ENCODE data around the gene ADORA3. TPM values are rescaled to one million over a fixed set of nuclear protein-coding genes. Genes with fewer than 3 reads are reported as not detected.
A peak's percentile ranks its signal among the peaks of the same experiment; 100 is the strongest.

The ADORA3 gene
- total RNA-seq, 1 experiment from 2014 or later = not detected

GRCh38 chr1:111515291-111516004, 12.0 kb upstream of the ADORA3 start:
- no peak overlapping the region for H3K4me3 ChIP-seq
- no peak overlapping the region for H3K27ac ChIP-seq
- no peaks in the 10 kb centered on the region for H3K4me1 ChIP-seq
- DNase-seq = no peak
- H3K36me3 ChIP-seq = no peaks in the 10 kb centered on the region
- H3K27me3 ChIP-seq = peaks cover 5% of the 10 kb centered on the region; the same call in 1 of the 2 replicates
- no peaks in the 10 kb centered on the region for H3K9me3 ChIP-seq (replicated peaks)

- H3K4me3 ChIP-seq = no peak overlapping the region
- no peaks in the 10 kb centered on the region; the same call in 1 of the 2 replicates for H3K4me1 ChIP-seq
- no peak for DNase-seq
These were observed 10.1 kb upstream of the ADORA3 start for GRCh38 chr1:111513410-111514020.

GRCh38 chr1:111512931-111513330, 9.5 kb upstream of the ADORA3 start:
- Histone ChIP-seq H3K27ac (no peak overlapping the region), H3K9me3 (replicated peaks) (no peaks in the 10 kb centered on the region), H3K4me1 (no peaks in the 10 kb centered on the region; the same call in 1 of the 2 replicates), H3K36me3 (no peaks in the 10 kb centered on the region), H3K4me3 (no peak overlapping the region), H3K27me3 (no peaks in the 10 kb centered on the region)
- DNase-seq = no peak

More at GRCh38 chr1:111513410-111514020, 10.1 kb upstream of the ADORA3 start:
- Histone ChIP-seq H3K27ac (no peak overlapping the region), H3K36me3 (no peaks in the 10 kb centered on the region), H3K27me3 (peaks cover 5% of the 10 kb centered on the region; the same call in 1 of the 2 replicates), H3K9me3 (replicated peaks) (no peaks in the 10 kb centered on the region)

GRCh38 chr1:111512132-111512889, 8.9 kb upstream of the ADORA3 start:
- Histone ChIP-seq H3K9me3 (replicated peaks) (no peaks in the 10 kb centered on the region), H3K27ac (no peak overlapping the region), H3K36me3 (no peaks in the 10 kb centered on the region), H3K27me3 (no peaks in the 10 kb centered on the region), H3K4me3 (no peak overlapping the region), H3K4me1 (peaks cover under 1% of the 10 kb centered on the region; the same call in 1 of the 2 replicates)
- no peak for DNase-seq

- DNase-seq = no peak
- H3K4me1 ChIP-seq = peaks cover 3% of the 10 kb centered on the region; the same call in 1 of the 2 replicates
- H3K27ac ChIP-seq = no peak overlapping the region
- no peaks in the 10 kb centered on the region for H3K27me3 ChIP-seq
- no peaks in the 10 kb centered on the region for H3K9me3 ChIP-seq (replicated peaks)
- H3K4me3 ChIP-seq = no peak overlapping the region
- H3K36me3 ChIP-seq = no peaks in the 10 kb centered on the region
These were observed 7.9 kb upstream of the ADORA3 start for GRCh38 chr1:111511370-111511769.

- Histone ChIP-seq H3K27me3 (no peaks in the 10 kb centered on the region), H3K9me3 (replicated peaks) (no peaks in the 10 kb centered on the region), H3K4me1 (peaks cover 3% of the 10 kb centered on the region; the same call in 1 of the 2 replicates), H3K4me3 (no peak overlapping the region), H3K36me3 (no peaks in the 10 kb centered on the region), H3K27ac (no peak overlapping the region)
- no peak for DNase-seq
These were observed 6.6 kb upstream of the ADORA3 start for GRCh38 chr1:111509997-111510375.

GRCh38 chr1:111507411-111508201, 4.2 kb upstream of the ADORA3 start:
- H3K4me3 ChIP-seq = peak overlapping the region; percentile 56
- peak; percentile 88 to 90 for DNase-seq

GRCh38 chr1:111506561-111506960, 3.1 kb upstream of the ADORA3 start:
- Histone ChIP-seq H3K9me3 (replicated peaks) (no peaks in the 10 kb centered on the region), H3K4me1 (peaks cover 3% of the 10 kb centered on the region; the same call in 1 of the 2 replicates), H3K27me3 (peaks cover 1% of the 10 kb centered on the region; the same call in 1 of the 2 replicates), H3K27ac (no peak overlapping the region), H3K36me3 (no peaks in the 10 kb centered on the region), H3K4me3 (no peak overlapping the region)
- no peak for DNase-seq

More at GRCh38 chr1:111507411-111508201, 4.2 kb upstream of the ADORA3 start:
- peaks cover 3% of the 10 kb centered on the region; the same call in 1 of the 2 replicates for H3K4me1 ChIP-seq
- no peaks in the 10 kb centered on the region for H3K36me3 ChIP-seq
- H3K27me3 ChIP-seq = no peaks in the 10 kb centered on the region
- H3K27ac ChIP-seq = peak overlapping the region; percentile 81
- no peaks in the 10 kb centered on the region for H3K9me3 ChIP-seq (replicated peaks)

GRCh38 chr1:111505641-111506119, 2.2 kb upstream of the ADORA3 start:
- Histone ChIP-seq H3K9me3 (replicated peaks) (no peaks in the 10 kb centered on the region), H3K27me3 (peaks cover 3% of the 10 kb centered on the region; the same call in 1 of the 2 replicates), H3K4me3 (no peak overlapping the region), H3K4me1 (peaks cover 3% of the 10 kb centered on the region; the same call in 1 of the 2 replicates), H3K36me3 (no peaks in the 10 kb centered on the region), H3K27ac (no peak overlapping the region)
- DNase-seq = no peak

- Histone ChIP-seq H3K4me3 (no peak overlapping the region), H3K9me3 (replicated peaks) (no peaks in the 10 kb centered on the region), H3K4me1 (peaks cover 3% of the 10 kb centered on the region; the same call in 1 of the 2 replicates), H3K27ac (no peak overlapping the region), H3K27me3 (peaks cover 3% of the 10 kb centered on the region; the same call in 1 of the 2 replicates), H3K36me3 (no peaks in the 10 kb centered on the region)
- DNase-seq = no peak
These were observed 664 bp upstream of the ADORA3 start for GRCh38 chr1:111504097-111504496.

- no peaks in the 10 kb centered on the region for H3K9me3 ChIP-seq (replicated peaks)
- peaks cover 3% of the 10 kb centered on the region; the same call in 1 of the 2 replicates for H3K27me3 ChIP-seq
- no peaks in the 10 kb centered on the region for H3K36me3 ChIP-seq
- H3K4me1 ChIP-seq = no peaks in the 10 kb centered on the region
- no peak for DNase-seq
- H3K27ac ChIP-seq = no peak overlapping the region
- no peak overlapping the region for H3K4me3 ChIP-seq
These were observed 1.8 kb downstream of the ADORA3 start for GRCh38 chr1:111501645-111502044.

GRCh38 chr1:111499026-111499785, 4.2 kb downstream of the ADORA3 start:
- no peaks in the 10 kb centered on the region for H3K36me3 ChIP-seq
- no peaks in the 10 kb centered on the region for H3K4me1 ChIP-seq
- H3K9me3 ChIP-seq (replicated peaks) = no peaks in the 10 kb centered on the region
- H3K27me3 ChIP-seq = peaks cover 6% of the 10 kb centered on the region; the same call in 1 of the 2 replicates
- no peak for DNase-seq
- H3K4me3 ChIP-seq = no peak overlapping the region
- H3K27ac ChIP-seq = no peak overlapping the region

GRCh38 chr1:111497592-111497991, 5.8 kb downstream of the ADORA3 start:
- no peaks in the 10 kb centered on the region for H3K4me1 ChIP-seq
- no peak overlapping the region for H3K4me3 ChIP-seq
- no peak overlapping the region for H3K27ac ChIP-seq
- peaks cover 6% of the 10 kb centered on the region; the same call in 1 of the 2 replicates for H3K27me3 ChIP-seq
- H3K9me3 ChIP-seq (replicated peaks) = no peaks in the 10 kb centered on the region
- no peaks in the 10 kb centered on the region for H3K36me3 ChIP-seq
- no peak for DNase-seq
